Measurements from ENCODE around the gene RHBDD2. TPM values are rescaled to one million over a fixed set of nuclear protein-coding genes. Genes with fewer than 3 reads are reported as not detected.
"Not testable (repeated sequence)": the region's sequence is repeated elsewhere in the genome, so short reads cannot be mapped to it uniquely, and the experiment has no call there.

RHBDD2 gene
- total RNA-seq, result 33.6 TPM
- long read RNA-seq, transcript RHBDD2-201 (4 exons, 1,802 nt), result major isoform, 37 of 55 reads
- long read RNA-seq, transcript RHBDD2-202 (5 exons, 1,878 nt), result minor isoform, 5 of 55 reads
- long read RNA-seq, partial matches to known transcripts, result 3 of 55 reads
- long read RNA-seq, other reads (novel, unspliced or antisense), result 4 of 55 reads

- peak; percentile 98 for DNase-seq (ENCODE audit: low spot score)
- intact Hi-C loops (cut with DNase I), result loop anchor here (2.0 to 5.0 kb wide), 2 partner anchors 36 to 88 kb away; partner anchors contain the start of gene POR
Observed at GRCh38 chr7:75878769-75879611, at the start of gene RHBDD2. Gene RHBDD2, plus strand, starts transcription at chr7:75879034. Its CDS starts 49 bp downstream, at chr7:75879083.

GRCh38 chr7:75829656-75830055, 49.2 kb upstream of the RHBDD2 start:
- intact Hi-C loops (cut with DNase I); DNase-seq (ENCODE audit: low spot score): not testable (repeated sequence)

- intact Hi-C loops (cut with DNase I), result no loop called here
- no peak for DNase-seq (ENCODE audit: low spot score)
Observed at GRCh38 chr7:75830978-75831377, 47.9 kb upstream of the RHBDD2 start.

GRCh38 chr7:75833662-75834061, 45.2 kb upstream of the RHBDD2 start:
- intact Hi-C loops (cut with DNase I), result not testable (repeated sequence)

GRCh38 chr7:75835688-75836285, 43.0 kb upstream of the RHBDD2 start:
- no peak for DNase-seq (ENCODE audit: low spot score)
- intact Hi-C loops (cut with DNase I), result no loop called here

More at GRCh38 chr7:75833662-75834061, 45.2 kb upstream of the RHBDD2 start:
- not testable (repeated sequence) for DNase-seq (ENCODE audit: low spot score)

GRCh38 chr7:75836798-75837197, 42.0 kb upstream of the RHBDD2 start:
- intact Hi-C loops (cut with DNase I), result no loop called here

GRCh38 chr7:75838281-75838930, 40.4 kb upstream of the RHBDD2 start:
- intact Hi-C loops (cut with DNase I); DNase-seq (ENCODE audit: low spot score): not testable (repeated sequence)

More at GRCh38 chr7:75836798-75837197, 42.0 kb upstream of the RHBDD2 start:
- no peak for DNase-seq (ENCODE audit: low spot score)

- DNase-seq (ENCODE audit: low spot score), result no peak
- intact Hi-C loops (cut with DNase I), result no loop called here
Observed at GRCh38 chr7:75840029-75840428, 38.8 kb upstream of the RHBDD2 start.

DNA sequence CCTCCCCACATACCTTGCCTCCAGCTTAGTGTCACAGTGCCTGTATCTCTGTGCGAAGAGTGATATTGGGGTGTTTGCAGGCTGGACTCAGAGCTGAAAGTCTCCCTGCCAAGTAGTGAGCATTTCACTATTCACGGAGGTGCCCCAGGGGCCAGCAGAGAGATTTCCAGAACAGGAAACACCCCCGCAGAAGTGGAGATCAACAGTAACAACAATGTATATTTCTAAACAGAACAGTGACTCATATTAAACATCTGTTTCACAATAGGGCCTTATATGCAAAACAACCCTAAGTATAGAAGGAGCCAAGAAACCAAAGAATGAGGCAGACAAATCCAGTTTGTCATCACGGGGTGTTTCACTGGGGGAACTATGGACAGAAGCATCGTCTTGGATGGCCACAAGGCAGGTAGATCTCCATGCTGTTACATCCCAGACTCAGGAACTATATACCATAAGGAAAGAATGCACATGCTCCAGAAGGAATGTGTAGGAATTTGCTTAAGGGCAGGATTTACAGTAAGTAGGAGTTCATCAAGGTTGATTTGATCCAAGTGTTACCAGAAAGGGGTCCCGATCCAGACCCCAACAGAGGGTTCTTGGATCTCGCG, 35.9 kb upstream of the RHBDD2 start:
- intact Hi-C loops (cut with DNase I), result no loop called here
- DNase-seq (ENCODE audit: low spot score), result no peak

GRCh38 chr7:75843613-75844116, 35.2 kb upstream of the RHBDD2 start:
- DNase-seq (ENCODE audit: low spot score), result no peak

DNA sequence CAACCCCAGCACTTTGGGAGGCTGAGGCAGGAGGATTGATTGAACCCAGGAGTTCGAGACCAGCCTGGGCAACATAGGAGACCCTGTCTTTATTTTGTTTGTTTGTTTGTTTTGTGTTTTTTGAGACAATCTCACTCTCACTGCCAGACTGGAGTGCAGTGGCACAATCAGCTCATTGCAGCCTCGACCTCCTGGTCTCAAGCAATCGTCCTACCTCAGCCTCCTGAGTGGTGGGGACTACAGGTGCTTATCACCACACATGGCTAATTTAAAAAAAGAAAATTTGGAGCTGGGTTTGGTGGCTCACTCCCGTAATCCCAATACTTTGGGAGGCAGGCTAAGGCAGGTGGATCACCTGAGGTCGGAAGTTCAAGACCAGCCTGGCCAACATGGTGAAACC, 34.7 kb upstream of the RHBDD2 start:
- intact Hi-C loops (cut with DNase I), result loop anchor here (2.0 kb wide), 1 partner anchor 71 kb away; the partner anchor contains the start of gene CCL26
- no peak for DNase-seq (ENCODE audit: low spot score)

More at GRCh38 chr7:75843613-75844116, 35.2 kb upstream of the RHBDD2 start:
- intact Hi-C loops (cut with DNase I), result loop anchor here (2.0 kb wide), 1 partner anchor 71 kb away; the partner anchor contains the start of gene CCL26

DNA sequence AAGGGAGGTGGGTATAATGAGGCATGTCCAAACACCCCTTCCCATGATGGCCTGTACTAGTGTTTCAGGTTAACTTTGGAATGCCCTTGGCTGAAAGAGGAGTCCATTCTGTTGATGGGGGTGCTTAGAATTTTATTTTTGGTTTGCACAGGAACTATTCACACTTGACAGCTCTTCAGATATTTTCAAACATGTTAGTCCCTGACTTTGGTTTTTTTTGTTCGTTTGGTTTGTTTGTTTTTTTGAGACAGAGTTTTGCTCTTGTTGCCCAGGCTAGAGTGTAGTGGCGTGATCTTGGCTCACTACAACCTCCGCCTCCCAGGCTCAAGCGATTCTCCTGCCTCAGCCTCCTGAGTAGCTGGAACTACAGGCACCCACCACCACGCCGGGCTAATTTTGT, 33.7 kb upstream of the RHBDD2 start:
- not testable (repeated sequence) for DNase-seq (ENCODE audit: low spot score)
- intact Hi-C loops (cut with DNase I), result loop anchor here (2.0 kb wide), 1 partner anchor 72 kb away; the partner anchor contains the start of gene CCL26

DNA sequence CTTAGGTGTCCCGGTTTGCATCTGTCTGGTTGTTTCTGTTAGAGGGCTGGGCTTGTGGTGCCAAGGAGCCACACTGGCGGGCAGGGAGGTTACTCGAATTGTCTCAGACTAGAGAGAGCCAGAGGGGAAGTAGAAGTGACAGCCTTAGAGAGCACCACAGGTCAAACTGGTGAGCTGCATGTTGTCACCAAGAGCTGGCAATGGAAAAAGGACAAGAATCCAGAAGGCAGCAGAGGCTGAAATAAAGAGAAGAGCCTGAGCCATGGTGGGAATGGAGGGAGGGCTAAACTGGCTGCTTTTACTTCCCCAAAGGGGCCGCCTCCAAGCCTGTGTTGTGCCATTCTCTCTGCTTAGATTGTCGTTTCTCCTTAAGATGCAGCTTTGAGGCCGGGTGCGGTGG, 31.1 kb upstream of the RHBDD2 start:
- intact Hi-C loops (cut with DNase I), result no loop called here
- no peak for DNase-seq (ENCODE audit: low spot score)

GRCh38 chr7:75849573-75849972, 29.3 kb upstream of the RHBDD2 start:
- DNase-seq (ENCODE audit: low spot score), result no peak
- intact Hi-C loops (cut with DNase I), result no loop called here

GRCh38 chr7:75850235-75850634, 28.6 kb upstream of the RHBDD2 start:
- DNase-seq (ENCODE audit: low spot score), result no peak
- intact Hi-C loops (cut with DNase I), result no loop called here

- intact Hi-C loops (cut with DNase I), result no loop called here
- DNase-seq (ENCODE audit: low spot score), result no peak
Observed at GRCh38 chr7:75854233-75854632, 24.6 kb upstream of the RHBDD2 start.

GRCh38 chr7:75854813-75855345, 24.0 kb upstream of the RHBDD2 start:
- DNase-seq (ENCODE audit: low spot score); intact Hi-C loops (cut with DNase I): not testable (repeated sequence)

DNA sequence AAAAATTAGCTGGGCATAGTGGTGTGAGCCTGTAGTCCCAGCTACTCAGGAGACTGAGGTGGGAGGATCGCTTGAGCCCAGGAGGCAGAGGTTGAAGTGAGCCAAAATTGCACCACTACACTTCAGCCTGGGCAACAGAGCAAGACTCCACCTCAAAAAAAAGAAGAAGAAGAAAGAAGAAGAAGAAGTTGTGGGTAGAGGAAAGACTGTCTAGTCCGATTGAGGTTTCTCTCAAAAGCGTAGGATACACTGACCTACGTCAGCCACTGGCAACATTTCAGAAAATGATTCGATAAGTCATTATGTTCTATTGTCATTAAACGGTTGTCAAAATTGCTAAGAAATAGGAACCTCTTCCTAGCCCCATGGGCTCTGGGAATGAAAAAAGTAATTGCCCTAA, 22.3 kb upstream of the RHBDD2 start:
- intact Hi-C loops (cut with DNase I), result no loop called here
- no peak for DNase-seq (ENCODE audit: low spot score)

DNA sequence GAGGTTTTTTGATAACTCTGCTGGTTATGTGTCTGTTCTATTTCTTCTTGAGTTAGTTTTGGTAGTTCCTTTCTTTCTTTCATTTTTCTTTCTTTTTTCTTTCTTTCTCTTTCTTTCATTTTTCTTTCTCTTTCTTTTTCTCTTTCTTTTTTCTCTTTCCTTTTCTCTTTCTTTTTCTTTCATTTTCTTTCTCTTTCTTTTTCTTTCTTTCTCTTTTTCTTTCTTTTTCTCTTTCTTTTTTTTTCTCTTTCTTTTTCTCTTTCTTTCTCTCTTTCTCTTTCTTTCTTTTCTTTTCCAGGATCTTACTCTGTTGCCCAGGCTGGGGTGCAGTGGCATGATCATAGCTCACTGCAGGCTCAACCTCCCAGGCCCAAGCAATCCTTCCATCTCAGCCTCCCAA, 20.4 kb upstream of the RHBDD2 start:
- intact Hi-C loops (cut with DNase I), result no loop called here
- no peak for DNase-seq (ENCODE audit: low spot score)
